Mesenchymal stem cell (in vitro differentiated cells and primary cell): ENCODE data around the gene ENPP3.
"Not testable (repeated sequence)": the region's sequence is repeated elsewhere in the genome, so short reads cannot be mapped to it uniquely, and the experiment has no call there.

Experiments used
- DNase-seq: peaks from one replicate; pipeline ENCODE4 v3.0.0-alpha.2; 2013
- H2AFZ ChIP-seq: one replicate; pipeline ENCODE4 v1.6.1; 2013; ENCODE audit warnings: low read depth, mild to moderate bottlenecking, control low read depth, inconsistent platforms, low read length, moderate library complexity
- H2AK5ac ChIP-seq: 2 replicates; pipeline ENCODE4 v1.6.1; 2013; ENCODE audit warnings: low read length, moderate library complexity, mild to moderate bottlenecking, inconsistent platforms; ENCODE audit not compliant: severe bottlenecking
- H2BK120ac ChIP-seq: one replicate; pipeline ENCODE4 v1.6.1; 2013; ENCODE audit warnings: low read depth, mild to moderate bottlenecking, inconsistent platforms, low read length, moderate library complexity
- H2BK12ac ChIP-seq, 2 experiments: one replicate each; pipeline ENCODE4 v1.6.1; 2013; ENCODE audit warnings: inconsistent platforms in 2 of 2, low read length in 2 of 2, mild to moderate bottlenecking in 2 of 2, moderate library complexity in 2 of 2, control low read depth in 1 of 2
- H2BK15ac ChIP-seq: one replicate; pipeline ENCODE4 v1.6.1; 2013; ENCODE audit warnings: mild to moderate bottlenecking, low read depth, inconsistent platforms; ENCODE audit not compliant: poor library complexity, severe bottlenecking
- H2BK5ac ChIP-seq: 2 replicates; pipeline ENCODE4 v1.6.1; 2013; ENCODE audit warnings: low read depth, mild to moderate bottlenecking, low read length, control low read depth, inconsistent platforms; ENCODE audit not compliant: poor library complexity, severe bottlenecking
- H3K14ac ChIP-seq, 2 experiments: one replicate each; pipeline ENCODE4 v1.6.1; 2013; ENCODE audit warnings: inconsistent platforms in 2 of 2, low read length in 2 of 2, control low read depth in 1 of 2, mild to moderate bottlenecking in 1 of 2, moderate library complexity in 1 of 2
- H3K18ac ChIP-seq, 2 experiments: one replicate each; pipeline ENCODE4 v1.6.1; 2013; ENCODE audit warnings: inconsistent platforms in 2 of 2, low read length in 2 of 2, control low read depth in 1 of 2, low read depth in 1 of 2, mild to moderate bottlenecking in 1 of 2
- H3K23ac ChIP-seq, 2 experiments: one replicate each; pipeline ENCODE4 v1.6.1; 2013; ENCODE audit warnings: inconsistent platforms in 2 of 2, low read length in 2 of 2, mild to moderate bottlenecking in 2 of 2, moderate library complexity in 2 of 2, control low read depth in 1 of 2
- H3K27ac ChIP-seq: 2 replicates; pipeline ENCODE4 v1.5.1; 2013; ENCODE audit warnings: mild to moderate bottlenecking, moderate library complexity, low read length, control low read depth, inconsistent platforms; ENCODE audit not compliant: poor library complexity, severe bottlenecking
- H3K27me3 ChIP-seq, 2 experiments: 2 replicates each; pipeline versions ENCODE4 v1.6.1 to v1.7.0; 2013; ENCODE audit warnings: low read length in 2 of 2, mild to moderate bottlenecking in 2 of 2, moderate library complexity in 2 of 2, control low read depth in 1 of 2, inconsistent platforms in 1 of 2; ENCODE audit not compliant: control insufficient read depth in 1 of 2, insufficient read depth in 1 of 2
- H3K36me3 ChIP-seq, 2 experiments: 2 replicates each; pipeline versions ENCODE4 v1.6.1 to v1.7.0; 2013; ENCODE audit warnings: low read length in 2 of 2, control low read depth in 1 of 2, inconsistent platforms in 1 of 2, low read depth in 1 of 2, mild to moderate bottlenecking in 1 of 2; ENCODE audit not compliant: insufficient read depth in 2 of 2, control insufficient read depth in 1 of 2
- H3K4ac ChIP-seq, 2 experiments: one replicate each; pipeline ENCODE4 v1.6.1; 2013; ENCODE audit warnings: inconsistent platforms in 2 of 2, low read length in 2 of 2, mild to moderate bottlenecking in 2 of 2, moderate library complexity in 2 of 2, control low read depth in 1 of 2, low read depth in 1 of 2
- H3K4me1 ChIP-seq: 2 replicates; pipeline ENCODE4 v1.6.1; 2013; ENCODE audit warnings: low read depth, low read length, control low read depth; ENCODE audit not compliant: control insufficient read depth, insufficient read depth
- H3K4me2 ChIP-seq: 2 replicates; pipeline ENCODE4 v1.6.1; 2013; ENCODE audit warnings: low read length, mild to moderate bottlenecking, inconsistent platforms; ENCODE audit not compliant: poor library complexity, severe bottlenecking
- H3K4me3 ChIP-seq, 2 experiments: 2 replicates each; pipeline versions ENCODE4 v1.5.1 to v1.7.0; 2013; ENCODE audit warnings: low read length in 2 of 2, mild to moderate bottlenecking in 2 of 2, control low read depth in 1 of 2, low read depth in 1 of 2; ENCODE audit not compliant: insufficient read depth in 1 of 2
- H3K79me1 ChIP-seq: replicated peaks from 2 replicates; pipeline ENCODE4 v1.6.1; 2013; ENCODE audit warnings: mild to moderate bottlenecking, control low read depth, low read length, inconsistent platforms; ENCODE audit not compliant: poor library complexity, severe bottlenecking
- H3K9ac ChIP-seq: 2 replicates; pipeline ENCODE4 v1.7.0; 2013; ENCODE audit warnings: mild to moderate bottlenecking, low read length, moderate library complexity
- H3K9me3 ChIP-seq: 2 replicates; pipeline ENCODE4 v1.7.0; 2013; ENCODE audit warnings: mild to moderate bottlenecking, low read length; ENCODE audit not compliant: control insufficient read depth
- H4K8ac ChIP-seq: one replicate; pipeline ENCODE4 v1.6.1; 2013; ENCODE audit warnings: inconsistent platforms, mild to moderate bottlenecking, low read length, moderate library complexity
- H4K91ac ChIP-seq: one replicate; pipeline ENCODE4 v1.6.1; 2013; ENCODE audit warnings: mild to moderate bottlenecking, low read length, inconsistent platforms
- WGBS: methylation state at CpG from one replicate; pipeline ENCODE4 v1.1.7; 2013; ENCODE audit warnings: mixed read lengths; 5-methylcytosine and 5-hydroxymethylcytosine counted together

ENPP3 gene

DNA sequence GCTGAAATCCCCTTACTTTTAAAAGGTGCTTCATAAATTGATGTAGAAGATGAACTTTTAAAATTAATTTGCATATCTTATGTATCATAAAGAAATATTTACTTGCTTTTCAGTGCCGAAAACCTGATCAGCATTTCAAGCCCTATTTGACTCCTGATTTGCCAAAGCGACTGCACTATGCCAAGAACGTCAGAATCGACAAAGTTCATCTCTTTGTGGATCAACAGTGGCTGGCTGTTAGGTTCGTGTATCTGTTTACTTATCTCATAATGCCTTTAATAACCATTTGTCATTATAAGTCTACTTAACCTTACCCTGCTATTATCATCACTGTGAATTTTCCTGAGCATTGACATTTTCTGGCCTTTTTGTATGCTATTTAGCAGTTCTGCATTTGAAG is 56.3 kb downstream of the ENPP3 start:
- Histone ChIP-seq H3K9me3 (no peaks in the 10 kb centered on the region), H3K4me2 (no peak overlapping the region), H3K79me1 (no peaks in the 10 kb centered on the region), H3K23ac (no peak overlapping the region), H2BK15ac (no peak overlapping the region), H3K9ac (no peak overlapping the region), H2BK5ac (no peak overlapping the region), H3K27me3 (no peaks in the 10 kb centered on the region), H2BK12ac (no peak overlapping the region), H3K14ac (no peak overlapping the region), H4K8ac (no peak overlapping the region), H2AK5ac (no peak overlapping the region), H3K4me1 (no peaks in the 10 kb centered on the region), H3K4me3 (no peak overlapping the region), H4K91ac (no peak overlapping the region), H2BK120ac (no peak overlapping the region), H2AFZ (no peak overlapping the region), H3K18ac (no peak overlapping the region), H3K4ac (no peak overlapping the region), H3K27ac (no peak overlapping the region), H3K36me3 (no peaks in the 10 kb centered on the region)
- WGBS, result 83% methylated on average over 5 of the region's 5 CpGs
- no peak for DNase-seq

DNA sequence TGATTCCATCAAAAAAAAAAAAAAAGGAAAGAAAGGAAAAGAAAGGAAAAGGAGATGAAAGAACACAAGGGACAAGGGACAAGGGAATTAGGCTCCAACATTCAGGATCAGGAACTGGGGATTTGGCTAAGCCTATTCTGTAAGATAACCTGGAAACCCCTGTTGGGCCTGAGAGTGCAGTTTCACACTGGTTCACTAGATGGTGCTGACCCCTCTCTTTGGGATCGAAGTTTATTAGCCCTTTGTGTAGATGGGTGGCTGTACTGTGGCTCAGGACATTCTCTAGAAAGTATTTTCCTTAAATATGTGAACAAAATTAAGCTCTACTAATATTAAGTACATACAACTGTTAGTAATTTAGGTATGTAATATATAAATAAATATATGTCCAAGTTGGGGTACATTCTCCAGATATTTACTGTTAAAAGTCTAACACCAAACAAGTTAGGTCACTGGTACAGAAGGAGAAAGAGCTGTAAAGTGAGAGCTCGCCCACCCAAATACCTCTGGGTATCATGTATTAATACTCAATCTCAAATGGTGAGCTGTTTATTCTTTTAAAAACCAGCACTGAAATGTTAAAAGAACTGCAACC is 57.8 kb downstream of the ENPP3 start:
- Histone ChIP-seq H3K4me3 (no peak overlapping the region), H2BK15ac (no peak overlapping the region), H4K91ac (no peak overlapping the region), H3K79me1 (no peaks in the 10 kb centered on the region), H3K14ac (no peak overlapping the region), H3K27ac (no peak overlapping the region), H3K9me3 (no peaks in the 10 kb centered on the region), H3K18ac (no peak overlapping the region), H2AFZ (no peak overlapping the region), H3K23ac (no peak overlapping the region), H3K4me2 (no peak overlapping the region), H3K9ac (no peak overlapping the region), H2BK5ac (no peak overlapping the region), H2BK120ac (no peak overlapping the region), H3K36me3 (no peaks in the 10 kb centered on the region), H4K8ac (no peak overlapping the region), H3K27me3 (no peaks in the 10 kb centered on the region), H3K4me1 (no peaks in the 10 kb centered on the region), H2BK12ac (no peak overlapping the region), H2AK5ac (no peak overlapping the region), H3K4ac (no peak overlapping the region)
- 0% methylated on average over 1 of the region's 2 CpGs for WGBS
- peak; percentile 72 for DNase-seq

DNA sequence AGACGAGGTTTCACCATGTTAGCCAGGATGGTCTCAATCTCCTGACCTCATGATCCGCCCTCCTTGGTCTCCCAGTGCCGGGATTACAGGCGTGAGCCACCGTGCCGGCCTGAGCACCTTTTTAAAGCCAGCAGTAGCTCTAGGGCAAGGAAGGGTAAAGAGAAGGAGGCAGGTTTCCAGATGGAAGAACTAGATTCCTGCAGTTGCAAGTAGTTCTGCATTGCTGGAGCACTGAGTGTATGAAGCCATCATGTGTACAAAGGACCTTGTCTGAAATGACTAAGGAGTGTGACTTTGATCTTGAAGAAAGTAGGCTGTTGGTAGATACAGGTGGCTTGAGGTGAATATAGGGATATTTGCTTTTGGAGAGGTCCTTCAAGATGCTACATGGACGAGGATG is 59.9 kb downstream of the ENPP3 start:
- Histone ChIP-seq H2BK5ac (no peak overlapping the region), H2BK15ac (no peak overlapping the region), H2AFZ (no peak overlapping the region), H3K4me3 (no peak overlapping the region), H3K9me3 (no peaks in the 10 kb centered on the region), H3K4me1 (no peaks in the 10 kb centered on the region), H3K4me2 (no peak overlapping the region), H2BK120ac (no peak overlapping the region), H3K27me3 (no peaks in the 10 kb centered on the region), H3K4ac (no peak overlapping the region), H3K79me1 (no peaks in the 10 kb centered on the region), H3K23ac (no peak overlapping the region), H2AK5ac (no peak overlapping the region), H3K14ac (no peak overlapping the region), H3K27ac (no peak overlapping the region), H3K18ac (no peak overlapping the region), H3K9ac (no peak overlapping the region), H4K91ac (no peak overlapping the region), H4K8ac (no peak overlapping the region), H2BK12ac (no peak overlapping the region), H3K36me3 (no peaks in the 10 kb centered on the region)
- DNase-seq, result no peak
- WGBS, result 94% methylated on average over 7 of the region's 7 CpGs

DNA sequence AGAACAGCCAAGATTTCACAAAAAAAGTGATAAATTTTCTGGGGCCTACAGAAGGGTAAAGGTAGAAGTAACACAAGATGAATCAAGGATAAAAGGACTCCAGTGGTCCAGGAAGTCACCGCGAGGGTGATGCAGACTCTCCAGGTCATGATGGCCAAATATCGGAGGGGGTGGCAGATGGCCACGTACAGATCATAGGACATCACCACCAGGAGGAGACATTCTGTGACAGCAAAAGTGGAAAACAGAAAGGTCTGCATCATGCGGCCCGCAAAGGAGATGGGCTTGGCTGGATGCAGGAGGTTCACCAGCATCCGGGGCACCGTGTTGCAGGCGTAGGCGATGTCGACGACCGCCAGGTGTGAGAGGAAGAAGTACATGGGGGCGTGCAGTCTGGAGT is 63.7 kb downstream of the ENPP3 start:
- not testable (repeated sequence) for H3K4me3 ChIP-seq, H3K4me2 ChIP-seq, H2BK12ac ChIP-seq, H2AK5ac ChIP-seq, H2BK15ac ChIP-seq, H2AFZ ChIP-seq, H3K4ac ChIP-seq, H3K36me3 ChIP-seq, H3K4me1 ChIP-seq, H3K9me3 ChIP-seq, DNase-seq, H4K8ac ChIP-seq, H3K9ac ChIP-seq, H2BK120ac ChIP-seq, H3K23ac ChIP-seq, H3K18ac ChIP-seq, H2BK5ac ChIP-seq, H3K79me1 ChIP-seq, H3K14ac ChIP-seq, H3K27me3 ChIP-seq, H3K27ac ChIP-seq, H4K91ac ChIP-seq
- no CpG with 5 or more reads among the region's 14 CpGs for WGBS
